Psoas muscle (tissue), 8 donors: Measurements from ENCODE around the gene COPE. TPM values are rescaled to one million over a fixed set of nuclear protein-coding genes. Genes with fewer than 3 reads are reported as not detected.

ENCODE experiments used
- ATAC-seq, 4 donors: fragments of 200-7000 bp; cut with Tn5 transposase; one replicate each; pipeline ENCODE4 v1.9.1; 2020; ENCODE audit warnings: moderate library complexity in 3 of 4, mild to moderate bottlenecking in 2 of 4
- DNase-seq, 2 donors: peaks; one replicate each; pipeline ENCODE4 v3.0.0-alpha.2; 2020
- H3K27ac ChIP-seq: fragments of 200-600 bp; one replicate; pipeline ENCODE4 v1.8.0; 2022
- H3K27me3 ChIP-seq, 3 donors: fragments of 200-600 bp in 1 of 3; one replicate each; pipeline versions ENCODE4 v1.6.1 to v1.8.0; 2013 to 2022; ENCODE audit warnings: low read length in 2 of 3, mild to moderate bottlenecking in 2 of 3, moderate library complexity in 1 of 3; ENCODE audit not compliant: insufficient read depth in 3 of 3
- H3K36me3 ChIP-seq, 2 donors: fragments of 200-600 bp in 1 of 2; one replicate each; pipeline versions ENCODE4 v1.6.1 to v1.8.0; 2013 to 2022; ENCODE audit warnings: low read depth in 1 of 2, mild to moderate bottlenecking in 1 of 2, moderate library complexity in 1 of 2; ENCODE audit not compliant: insufficient read depth in 1 of 2
- H3K4me1 ChIP-seq: fragments of 200-600 bp; one replicate; pipeline ENCODE4 v1.8.0; 2022
- H3K4me3 ChIP-seq: fragments of 200-600 bp; one replicate; pipeline ENCODE4 v1.8.0; 2022; ENCODE audit warnings: mild to moderate bottlenecking
- H3K9me3 ChIP-seq: fragments of 200-600 bp; one replicate; pipeline ENCODE4 v1.8.0; 2022
- WGBS, 3 donors: extraction: QIAGEN DNeasy Blood & Tissue Kit; methylation state at CpG; one replicate each; pipeline versions ENCODE4 v1.1.6 to v1.1.7; 2013; 5-methylcytosine and 5-hydroxymethylcytosine counted together
- intact Hi-C, 2 donors: fragments of 100-400 bp; cut with DNase I; formaldehyde crosslinking; loops; one replicate each; pipeline versions ENCODE4 v1.11.0 to v1.14.2; 2022
- polyA plus RNA-seq, 3 donors: library from polyadenylated mRNA; stranded (reverse); fragments of 200-250 nt; gene quantifications; one replicate each; pipeline ENCODE4 v1.2.3, GENCODE V29; 2013
- total RNA-seq, 4 donors: library from RNA; stranded (reverse); fragmentation: NEBNext Ultra II Directional in 2 of 4; extraction: Animal tissue kit (Norgen Biotek cat#: 25700) in 2 of 4; gene quantifications; one replicate each; pipeline versions ENCODE4 v1.2.1 to v1.2.4, GENCODE V29; 2021 to 2023
- TF ChIP-seq, protein P1 (sequence below): fragments of 200-600 bp; IDR thresholded peaks from one replicate; pipeline ENCODE4 v1.8.0; 2022; ENCODE audit warnings: antibody characterized with exemption
- donor health status: healthy with polysubstance abuse.
- donor health status: DM: no; HTN: no; CAD: no; lungs with moderate emphysema.
- donor health status: Bipolar disorder and iron deficiency.
- donor health status: healthy.
- donor health status: DM: yes; HTN: yes; CAD: no.
- donor health status: DM: no; HTN: no; CAD: no.
- donor health status: DM: no; HTN: no; CAD: no.
- donor health status: DM: yes; HTN: yes; CAD: no.

COPE gene
- total and polyA plus RNA-seq, 7 donors, result 91.5 to 173 (median 110) TPM

DNA sequence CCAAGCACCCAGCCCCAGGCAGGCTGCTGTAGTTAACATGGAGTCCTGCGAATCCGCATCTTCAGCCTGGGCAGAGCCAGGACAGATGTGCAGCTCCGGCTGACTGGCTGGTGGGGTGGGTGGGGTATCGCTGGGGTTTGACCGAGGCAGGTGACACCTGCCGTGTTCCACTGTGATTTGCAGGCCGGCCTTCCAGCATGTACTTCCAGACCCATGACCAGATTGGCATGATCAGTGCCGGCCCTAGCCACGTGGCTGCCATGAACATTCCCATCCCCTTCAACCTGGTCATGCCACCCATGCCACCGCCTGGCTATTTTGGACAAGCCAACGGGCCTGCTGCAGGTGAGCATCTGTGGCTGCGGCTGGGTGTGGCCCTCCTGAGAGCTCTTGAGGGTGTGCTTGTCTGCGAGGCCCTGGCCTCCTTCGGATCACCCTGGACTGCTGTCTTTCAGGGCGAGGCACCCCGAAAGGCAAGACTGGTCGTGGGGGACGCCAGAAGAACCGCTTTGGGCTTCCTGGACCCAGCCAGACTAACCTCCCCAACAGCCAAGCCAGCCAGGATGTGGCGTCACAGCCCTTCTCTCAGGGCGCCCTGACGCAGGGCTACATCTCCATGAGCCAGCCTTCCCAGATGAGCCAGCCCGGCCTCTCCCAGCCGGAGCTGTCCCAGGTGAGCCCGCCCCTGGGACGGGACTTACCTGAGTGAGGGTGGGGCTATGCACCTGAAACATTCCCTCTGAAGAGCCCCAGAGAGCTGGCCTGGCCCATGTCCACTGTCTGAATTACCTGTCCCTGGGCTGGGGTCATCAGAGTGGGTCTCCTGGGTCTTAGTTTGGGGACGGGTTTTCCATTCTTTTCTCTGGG is 53.8 kb downstream of the COPE start:
- H3K4me1 ChIP-seq, result peaks cover 1% of the 10 kb centered on the region
- intact Hi-C loops, result no loop called here
- ATAC-seq (no peak), DNase-seq (peak in 1 of 2 donors; percentile 12)
- no peak overlapping the region for H3K4me3 ChIP-seq
- TF ChIP-seq, protein P1, sequence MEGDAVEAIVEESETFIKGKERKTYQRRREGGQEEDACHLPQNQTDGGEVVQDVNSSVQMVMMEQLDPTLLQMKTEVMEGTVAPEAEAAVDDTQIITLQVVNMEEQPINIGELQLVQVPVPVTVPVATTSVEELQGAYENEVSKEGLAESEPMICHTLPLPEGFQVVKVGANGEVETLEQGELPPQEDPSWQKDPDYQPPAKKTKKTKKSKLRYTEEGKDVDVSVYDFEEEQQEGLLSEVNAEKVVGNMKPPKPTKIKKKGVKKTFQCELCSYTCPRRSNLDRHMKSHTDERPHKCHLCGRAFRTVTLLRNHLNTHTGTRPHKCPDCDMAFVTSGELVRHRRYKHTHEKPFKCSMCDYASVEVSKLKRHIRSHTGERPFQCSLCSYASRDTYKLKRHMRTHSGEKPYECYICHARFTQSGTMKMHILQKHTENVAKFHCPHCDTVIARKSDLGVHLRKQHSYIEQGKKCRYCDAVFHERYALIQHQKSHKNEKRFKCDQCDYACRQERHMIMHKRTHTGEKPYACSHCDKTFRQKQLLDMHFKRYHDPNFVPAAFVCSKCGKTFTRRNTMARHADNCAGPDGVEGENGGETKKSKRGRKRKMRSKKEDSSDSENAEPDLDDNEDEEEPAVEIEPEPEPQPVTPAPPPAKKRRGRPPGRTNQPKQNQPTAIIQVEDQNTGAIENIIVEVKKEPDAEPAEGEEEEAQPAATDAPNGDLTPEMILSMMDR, result no peak
- H3K9me3 ChIP-seq, result no peaks in the 10 kb centered on the region
- peaks cover 0 to 2% (median 0%) of the 10 kb centered on the region in 3 donors for H3K27me3 ChIP-seq
- H3K27ac ChIP-seq, result no peak overlapping the region
- H3K36me3 ChIP-seq, result peaks cover 9 to 83% of the 10 kb centered on the region in 2 donors
- WGBS, 3 donors, result 86 to 93% (median 90%) methylated on average over 26 to 27 of the region's 27 CpGs

DNA sequence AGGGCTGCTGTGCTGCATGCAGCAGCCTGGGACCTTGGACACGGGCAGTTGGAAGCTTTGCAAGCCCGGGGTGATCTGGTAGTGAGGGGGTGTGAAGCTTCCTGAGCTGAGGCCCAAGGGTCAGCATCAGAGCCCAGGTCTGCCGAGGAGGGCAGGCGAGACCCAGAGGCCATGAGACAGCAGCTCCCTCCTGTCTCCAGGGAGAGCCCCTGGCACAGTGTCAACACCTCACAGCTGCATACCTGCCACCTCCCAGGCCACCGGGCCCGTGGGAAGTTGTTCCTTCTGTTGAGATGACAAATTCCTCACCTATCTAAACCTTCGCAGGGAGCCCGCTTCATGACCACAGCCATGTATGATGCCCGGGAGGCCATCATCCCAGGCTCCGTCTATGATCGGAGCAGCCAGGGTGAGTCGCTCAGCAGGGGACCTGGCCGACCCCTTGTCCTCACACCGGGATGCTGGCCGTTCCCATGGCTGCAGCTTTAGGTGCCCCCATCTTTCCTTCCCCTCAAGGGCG is 55.3 kb downstream of the COPE start:
- intact Hi-C loops, result no loop called here
- TF ChIP-seq, protein P1, result no peak

DNA sequence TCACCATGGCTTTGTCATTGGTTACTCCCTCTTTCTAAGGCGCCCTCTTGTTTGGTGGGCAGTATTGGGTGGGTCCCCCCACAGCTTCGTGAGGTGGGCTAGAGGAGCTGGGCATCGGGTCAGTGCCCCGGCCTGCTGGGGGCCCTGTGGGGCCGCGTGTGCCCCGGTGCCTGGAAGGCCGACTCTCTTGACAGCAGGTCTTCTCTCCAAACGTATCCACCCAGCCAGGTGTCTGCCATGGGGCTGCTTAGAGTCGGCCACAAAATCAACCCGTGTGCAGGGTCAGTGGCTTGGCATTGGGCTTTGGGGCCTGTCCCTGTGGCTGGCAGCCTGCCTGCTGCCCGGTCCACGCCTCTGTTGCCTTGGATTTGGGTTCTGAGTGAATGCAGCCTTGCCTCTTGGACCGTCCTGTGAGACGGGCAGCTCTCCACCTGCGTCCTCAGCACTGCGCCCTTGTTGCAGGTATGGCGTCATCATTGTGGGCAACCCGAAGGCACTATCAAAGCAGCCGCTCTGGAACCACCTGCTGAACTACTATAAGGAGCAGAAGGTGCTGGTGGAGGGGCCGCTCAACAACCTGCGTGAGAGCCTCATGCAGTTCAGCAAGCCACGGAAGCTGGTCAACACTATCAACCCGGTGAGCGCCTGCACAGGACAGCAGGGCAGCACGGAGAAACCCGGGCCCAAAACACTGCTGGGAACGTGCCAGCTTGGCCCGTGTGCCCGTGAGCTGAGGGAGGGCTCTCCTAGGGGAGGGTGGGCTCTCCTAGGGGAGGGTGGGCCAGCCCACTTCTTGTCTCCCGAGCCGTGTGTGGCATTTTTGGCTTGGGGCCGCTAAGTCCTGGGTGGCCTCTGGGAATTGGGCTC is 56.0 kb downstream of the COPE start:
- no peak for ATAC-seq
- Histone ChIP-seq H3K9me3 (no peaks in the 10 kb centered on the region), H3K4me1 (peaks cover 15% of the 10 kb centered on the region), H3K4me3 (no peak overlapping the region), H3K27me3 (no peaks in the 10 kb centered on the region), H3K36me3 (peaks cover 9 to 100% of the 10 kb centered on the region in 2 donors), H3K27ac (no peak overlapping the region)
- DNase-seq, result peak in 1 of 2 donors; percentile 12
- intact Hi-C loops, result no loop called here
- 80 to 81% (median 80%) methylated on average over 31 to 33 of the region's 33 CpGs for WGBS, 3 donors
- TF ChIP-seq, protein P1, result no peak

More for the DNA sequence above, 55.3 kb downstream of the COPE start:
- ATAC-seq, result no peak
- H3K9me3 ChIP-seq, result no peaks in the 10 kb centered on the region
- 67 to 73% (median 69%) methylated on average over 16 of the region's 16 CpGs for WGBS, 3 donors
- no peak overlapping the region for H3K27ac ChIP-seq
- peaks cover 9 to 98% of the 10 kb centered on the region in 2 donors for H3K36me3 ChIP-seq
- DNase-seq, result peak in 1 of 2 donors; percentile 11
- H3K4me1 ChIP-seq, result peaks cover 14% of the 10 kb centered on the region
- no peaks in the 10 kb centered on the region for H3K27me3 ChIP-seq
- no peak overlapping the region for H3K4me3 ChIP-seq

DNA sequence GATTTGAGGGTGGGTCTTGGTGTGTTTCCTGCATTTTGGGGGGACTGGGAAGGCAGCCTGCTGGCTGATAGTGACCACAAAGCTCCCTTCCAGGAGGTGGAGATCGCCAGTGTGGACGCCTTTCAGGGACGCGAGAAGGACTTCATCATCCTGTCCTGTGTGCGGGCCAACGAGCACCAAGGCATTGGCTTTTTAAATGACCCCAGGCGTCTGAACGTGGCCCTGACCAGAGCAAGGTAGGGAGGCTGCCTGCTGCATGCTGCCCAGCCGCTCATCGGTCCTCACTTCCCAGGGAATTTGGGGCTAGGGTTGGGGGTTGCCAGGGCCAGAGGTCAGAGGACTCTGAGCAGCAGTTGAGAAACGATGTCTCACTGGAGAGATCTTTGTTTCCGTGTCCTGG is 57.3 kb downstream of the COPE start:
- Histone ChIP-seq H3K36me3 (peaks cover 9 to 100% of the 10 kb centered on the region in 2 donors), H3K27ac (no peak overlapping the region), H3K4me1 (peaks cover 15% of the 10 kb centered on the region), H3K9me3 (no peaks in the 10 kb centered on the region), H3K27me3 (no peaks in the 10 kb centered on the region), H3K4me3 (no peak overlapping the region)
- DNase-seq (peak in 1 of 2 donors; percentile 6), ATAC-seq (no peak)
- TF ChIP-seq, protein P1, result no peak
- intact Hi-C loops, result no loop called here
- WGBS, 3 donors, result 92% methylated on average over 12 of the region's 12 CpGs
